Osteocyte (in vitro differentiated cells): Measurements from ENCODE around the gene EPB41L2. TPM values are rescaled to one million over a fixed set of nuclear protein-coding genes. Genes with fewer than 3 reads are reported as not detected.

Experiments used
- DNase-seq: peaks from one replicate; pipeline ENCODE4 v3.0.0; 2021; ENCODE audit warnings: mixed read lengths; ENCODE audit not compliant: unreplicated experiment; ENCODE audit errors: extremely low spot score
- H3K27ac Mint-ChIP-seq: one replicate; pipeline ENCODE4 v1.8.0; 2021; ENCODE audit warnings: mild to moderate bottlenecking, mixed read lengths; ENCODE audit not compliant: unreplicated experiment
- H3K27me3 Mint-ChIP-seq: one replicate; pipeline ENCODE4 v1.8.0; 2021; ENCODE audit warnings: mixed read lengths; ENCODE audit not compliant: unreplicated experiment
- H3K36me3 Mint-ChIP-seq: one replicate; pipeline ENCODE4 v1.8.0; 2021; ENCODE audit warnings: mixed read lengths; ENCODE audit not compliant: unreplicated experiment
- H3K4me1 Mint-ChIP-seq: one replicate; pipeline ENCODE4 v1.8.0; 2021; ENCODE audit warnings: mixed read lengths; ENCODE audit not compliant: unreplicated experiment
- H3K4me3 Mint-ChIP-seq: one replicate; pipeline ENCODE4 v1.8.0; 2021; ENCODE audit warnings: mild to moderate bottlenecking, moderate library complexity, mixed read lengths; ENCODE audit not compliant: unreplicated experiment
- H3K9me3 Mint-ChIP-seq: one replicate; pipeline ENCODE4 v1.8.0; 2021; ENCODE audit warnings: mixed read lengths; ENCODE audit not compliant: unreplicated experiment
- CTCF ChIP-seq: fragments of 200-600 bp; sonication (generic); IDR thresholded peaks from 2 replicates; pipeline ENCODE4 v1.5.0; 2021; ENCODE audit warnings: antibody characterized with exemption, mild to moderate bottlenecking, moderate library complexity
- total RNA-seq: library from RNA; stranded (reverse); gene quantifications from 2 replicates; pipeline ENCODE4 v1.2.1, GENCODE V29; 2021

EPB41L2 gene
- total RNA-seq, 1 donor from 2014 or later, result 65.3 TPM

- Mint-ChIP-seq H3K27ac (no peak overlapping the region), H3K9me3 (no peaks in the 10 kb centered on the region), H3K4me3 (no peak overlapping the region), H3K4me1 (peaks cover 43% of the 10 kb centered on the region), H3K36me3 (no peaks in the 10 kb centered on the region), H3K27me3 (no peaks in the 10 kb centered on the region)
- DNase-seq, result no peak
- no peak for TF ChIP-seq CTCF
These were observed 25.7 kb downstream of the EPB41L2 start for GRCh38 chr6:131037194-131037897.

- H3K9me3 Mint-ChIP-seq, result no peaks in the 10 kb centered on the region
- no peak overlapping the region for H3K27ac Mint-ChIP-seq
- H3K4me1 Mint-ChIP-seq, result peaks cover 36% of the 10 kb centered on the region
- no peak overlapping the region for H3K4me3 Mint-ChIP-seq
- TF ChIP-seq CTCF, result no peak
- no peaks in the 10 kb centered on the region for H3K27me3 Mint-ChIP-seq
- no peak for DNase-seq
- H3K36me3 Mint-ChIP-seq, result no peaks in the 10 kb centered on the region
These were observed 26.4 kb downstream of the EPB41L2 start for GRCh38 chr6:131036601-131037000.

- Mint-ChIP-seq H3K9me3 (no peaks in the 10 kb centered on the region), H3K4me3 (no peak overlapping the region)
These were observed 26.9 kb downstream of the EPB41L2 start for GRCh38 chr6:131036143-131036542.

GRCh38 chr6:131035582-131035981 lies 27.5 kb downstream of the EPB41L2 start:
- no peak overlapping the region for H3K27ac Mint-ChIP-seq
- TF ChIP-seq CTCF, result no peak
- no peak overlapping the region for H3K4me3 Mint-ChIP-seq
- no peaks in the 10 kb centered on the region for H3K27me3 Mint-ChIP-seq
- no peak for DNase-seq
- peaks cover 26% of the 10 kb centered on the region for H3K4me1 Mint-ChIP-seq
- no peaks in the 10 kb centered on the region for H3K9me3 Mint-ChIP-seq
- H3K36me3 Mint-ChIP-seq, result no peaks in the 10 kb centered on the region

More at GRCh38 chr6:131036143-131036542, 26.9 kb downstream of the EPB41L2 start:
- no peak for TF ChIP-seq CTCF
- Mint-ChIP-seq H3K27ac (no peak overlapping the region), H3K27me3 (no peaks in the 10 kb centered on the region), H3K4me1 (peaks cover 31% of the 10 kb centered on the region), H3K36me3 (no peaks in the 10 kb centered on the region)
- no peak for DNase-seq

- H3K4me1 Mint-ChIP-seq, result peaks cover 27% of the 10 kb centered on the region
- no peaks in the 10 kb centered on the region for H3K9me3 Mint-ChIP-seq
- no peak for DNase-seq
- no peak overlapping the region for H3K27ac Mint-ChIP-seq
- no peaks in the 10 kb centered on the region for H3K36me3 Mint-ChIP-seq
- TF ChIP-seq CTCF, result no peak
- no peaks in the 10 kb centered on the region for H3K27me3 Mint-ChIP-seq
- H3K4me3 Mint-ChIP-seq, result no peak overlapping the region
These were observed 29.4 kb downstream of the EPB41L2 start for GRCh38 chr6:131033631-131034030.
